Measurements from ENCODE around the gene CBARP.

DNA sequence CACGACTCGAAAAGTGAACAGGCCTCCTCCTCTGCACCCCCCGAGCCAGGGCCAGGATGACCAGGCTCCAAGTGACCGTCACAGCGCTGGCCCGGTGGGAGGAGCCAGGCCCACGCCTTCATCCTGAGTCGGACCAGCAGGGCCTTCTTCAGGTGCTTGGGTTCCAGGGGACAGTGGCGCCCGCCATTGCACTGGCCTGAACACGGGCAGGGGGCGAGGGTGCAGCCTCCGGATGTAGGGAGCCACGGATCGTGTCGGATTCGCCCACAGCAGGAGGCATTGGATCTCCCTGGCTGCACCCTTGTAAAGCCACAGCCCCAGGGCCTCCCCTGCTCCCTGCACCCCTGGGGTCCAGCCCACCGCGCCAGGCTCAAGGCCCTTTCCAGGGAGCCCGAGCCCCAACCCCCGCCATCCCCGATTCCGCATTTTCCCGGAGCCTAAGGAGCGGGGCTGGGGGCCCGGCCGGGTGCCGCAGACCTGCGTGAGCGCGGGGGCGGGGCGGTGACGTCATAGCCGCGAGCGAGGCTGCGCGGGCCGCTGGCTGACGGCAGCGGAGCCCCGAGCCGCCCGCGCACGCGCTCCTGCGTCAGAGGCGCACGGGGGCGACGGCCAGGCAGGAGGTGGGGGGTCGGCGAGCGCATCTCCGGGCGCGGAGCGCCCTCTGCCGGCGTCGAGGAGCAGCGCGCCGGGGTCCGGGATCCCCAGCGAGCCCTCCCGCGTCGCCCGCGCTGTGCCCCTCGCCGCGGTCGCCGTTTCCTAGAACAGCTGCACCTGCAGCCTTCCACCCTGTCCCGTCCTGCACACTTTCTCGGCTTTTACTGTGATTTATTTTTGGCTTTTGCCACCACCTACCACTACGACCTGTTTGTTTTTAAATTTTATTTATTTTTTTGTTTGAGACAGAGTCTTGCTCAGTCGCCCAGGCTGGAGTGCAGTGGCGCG lies 2.3 kb upstream of the CBARP start:
- TF ChIP-seq, protein P1, sequence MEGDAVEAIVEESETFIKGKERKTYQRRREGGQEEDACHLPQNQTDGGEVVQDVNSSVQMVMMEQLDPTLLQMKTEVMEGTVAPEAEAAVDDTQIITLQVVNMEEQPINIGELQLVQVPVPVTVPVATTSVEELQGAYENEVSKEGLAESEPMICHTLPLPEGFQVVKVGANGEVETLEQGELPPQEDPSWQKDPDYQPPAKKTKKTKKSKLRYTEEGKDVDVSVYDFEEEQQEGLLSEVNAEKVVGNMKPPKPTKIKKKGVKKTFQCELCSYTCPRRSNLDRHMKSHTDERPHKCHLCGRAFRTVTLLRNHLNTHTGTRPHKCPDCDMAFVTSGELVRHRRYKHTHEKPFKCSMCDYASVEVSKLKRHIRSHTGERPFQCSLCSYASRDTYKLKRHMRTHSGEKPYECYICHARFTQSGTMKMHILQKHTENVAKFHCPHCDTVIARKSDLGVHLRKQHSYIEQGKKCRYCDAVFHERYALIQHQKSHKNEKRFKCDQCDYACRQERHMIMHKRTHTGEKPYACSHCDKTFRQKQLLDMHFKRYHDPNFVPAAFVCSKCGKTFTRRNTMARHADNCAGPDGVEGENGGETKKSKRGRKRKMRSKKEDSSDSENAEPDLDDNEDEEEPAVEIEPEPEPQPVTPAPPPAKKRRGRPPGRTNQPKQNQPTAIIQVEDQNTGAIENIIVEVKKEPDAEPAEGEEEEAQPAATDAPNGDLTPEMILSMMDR (conservative IDR thresholded peaks at IDR 0.05; ENCODE audit: low read length), result peak; percentile 79
- TF ChIP-seq EZH2phosphoT487 (IDR thresholded peaks at IDR 0.05; ENCODE audit: borderline replicate concordance, low read depth, low read length), result no peak

Data from OCI-LY7 (cell line).